Measurements from ENCODE around the gene TSPAN5.
"Not testable (repeated sequence)": the region's sequence is repeated elsewhere in the genome, so short reads cannot be mapped to it uniquely, and the experiment has no call there.

Gene TSPAN5

GRCh38 chr4:98658287-98659105, at the start of gene TSPAN5:
Gene TSPAN5 (minus strand): TSS chr4:98658611.
- peak; percentile 86 for DNase-seq (ENCODE audit: low spot score)
- no peaks in the 10 kb centered on the region for H3K9me3 Mint-ChIP-seq
- peak within 1 kb of the TSS; percentile 83 for H3K27ac Mint-ChIP-seq
- H3K4me1 Mint-ChIP-seq (ENCODE audit: low read depth) = peaks cover 73% of the 10 kb centered on the region
- peaks cover 15% of the 10 kb centered on the region for H3K36me3 Mint-ChIP-seq (ENCODE audit: low read depth)
- H3K4me3 Mint-ChIP-seq = peak within 1 kb of the TSS; percentile 96
- no peaks in the 10 kb centered on the region for H3K27me3 Mint-ChIP-seq (ENCODE audit: low read depth)

- Mint-ChIP-seq H3K27me3 (ENCODE audit: low read depth) (no peaks in the 10 kb centered on the region), H3K4me1 (ENCODE audit: low read depth) (peaks cover 22% of the 10 kb centered on the region), H3K9me3 (peaks cover 55% of the 10 kb centered on the region), H3K27ac (peak overlapping the region; percentile 92), H3K4me3 (peak overlapping the region; percentile 74), H3K36me3 (ENCODE audit: low read depth) (peaks cover 37% of the 10 kb centered on the region)
- DNase-seq (ENCODE audit: low spot score) = no peak
These were observed 48.5 kb upstream of the TSPAN5 start for GRCh38 chr4:98706935-98707334.

- Mint-ChIP-seq H3K36me3 (ENCODE audit: low read depth) (peaks cover 37% of the 10 kb centered on the region), H3K4me3 (peak overlapping the region; percentile 74), H3K27me3 (ENCODE audit: low read depth) (no peaks in the 10 kb centered on the region), H3K9me3 (peaks cover 55% of the 10 kb centered on the region), H3K4me1 (ENCODE audit: low read depth) (peaks cover 19% of the 10 kb centered on the region), H3K27ac (peak overlapping the region; percentile 92)
- DNase-seq (ENCODE audit: low spot score) = peak; percentile 26
These were observed 47.9 kb upstream of the TSPAN5 start for GRCh38 chr4:98706200-98706813.

GRCh38 chr4:98705586-98705985, 47.2 kb upstream of the TSPAN5 start:
- H3K4me3 Mint-ChIP-seq = peak overlapping the region; percentile 74
- peaks cover 40% of the 10 kb centered on the region for H3K36me3 Mint-ChIP-seq (ENCODE audit: low read depth)
- H3K27ac Mint-ChIP-seq; DNase-seq (ENCODE audit: low spot score); H3K27me3 Mint-ChIP-seq (ENCODE audit: low read depth): not testable (repeated sequence)
- H3K4me1 Mint-ChIP-seq (ENCODE audit: low read depth) = peaks cover 21% of the 10 kb centered on the region
- peaks cover 60% of the 10 kb centered on the region for H3K9me3 Mint-ChIP-seq

- H3K36me3 Mint-ChIP-seq (ENCODE audit: low read depth) = peaks cover 27% of the 10 kb centered on the region
- H3K9me3 Mint-ChIP-seq = peaks cover 67% of the 10 kb centered on the region
- no peak for DNase-seq (ENCODE audit: low spot score)
- H3K27me3 Mint-ChIP-seq (ENCODE audit: low read depth) = peaks cover 3% of the 10 kb centered on the region
- no peak overlapping the region for H3K27ac Mint-ChIP-seq
- H3K4me1 Mint-ChIP-seq (ENCODE audit: low read depth) = peaks cover 5% of the 10 kb centered on the region
- H3K4me3 Mint-ChIP-seq = no peak overlapping the region
These were observed 42.2 kb upstream of the TSPAN5 start for GRCh38 chr4:98700656-98701055.

- Mint-ChIP-seq H3K27me3 (ENCODE audit: low read depth) (no peaks in the 10 kb centered on the region), H3K27ac (no peak overlapping the region), H3K9me3 (peaks cover 34% of the 10 kb centered on the region), H3K4me3 (no peak overlapping the region), H3K4me1 (ENCODE audit: low read depth) (peaks cover 9% of the 10 kb centered on the region), H3K36me3 (ENCODE audit: low read depth) (peaks cover 6% of the 10 kb centered on the region)
- DNase-seq (ENCODE audit: low spot score) = no peak
These were observed 35.7 kb upstream of the TSPAN5 start for GRCh38 chr4:98694076-98694475.

- Mint-ChIP-seq H3K36me3 (ENCODE audit: low read depth) (peaks cover 6% of the 10 kb centered on the region), H3K4me3 (no peak overlapping the region), H3K9me3 (peaks cover 18% of the 10 kb centered on the region), H3K27ac (no peak overlapping the region), H3K4me1 (ENCODE audit: low read depth) (peaks cover 23% of the 10 kb centered on the region), H3K27me3 (ENCODE audit: low read depth) (no peaks in the 10 kb centered on the region)
- no peak for DNase-seq (ENCODE audit: low spot score)
These were observed 34.0 kb upstream of the TSPAN5 start for GRCh38 chr4:98692411-98692810.

- Mint-ChIP-seq H3K36me3 (ENCODE audit: low read depth) (peaks cover 6% of the 10 kb centered on the region), H3K27me3 (ENCODE audit: low read depth) (no peaks in the 10 kb centered on the region), H3K9me3 (peaks cover 12% of the 10 kb centered on the region), H3K4me3 (no peak overlapping the region), H3K4me1 (ENCODE audit: low read depth) (peaks cover 24% of the 10 kb centered on the region), H3K27ac (no peak overlapping the region)
- DNase-seq (ENCODE audit: low spot score) = no peak
These were observed 33.2 kb upstream of the TSPAN5 start for GRCh38 chr4:98691588-98691987.

- Mint-ChIP-seq H3K27ac (peak overlapping the region; percentile 56), H3K4me3 (no peak overlapping the region), H3K9me3 (peaks cover 7% of the 10 kb centered on the region), H3K27me3 (ENCODE audit: low read depth) (no peaks in the 10 kb centered on the region), H3K4me1 (ENCODE audit: low read depth) (peaks cover 24% of the 10 kb centered on the region), H3K36me3 (ENCODE audit: low read depth) (peaks cover 6% of the 10 kb centered on the region)
- DNase-seq (ENCODE audit: low spot score) = no peak
These were observed 31.2 kb upstream of the TSPAN5 start for GRCh38 chr4:98689507-98690174.

GRCh38 chr4:98688411-98689290, 30.2 kb upstream of the TSPAN5 start:
- Mint-ChIP-seq H3K4me3 (peak overlapping the region; percentile 39), H3K27ac (peak overlapping the region; percentile 33), H3K36me3 (ENCODE audit: low read depth) (peaks cover 6% of the 10 kb centered on the region), H3K9me3 (peaks cover 7% of the 10 kb centered on the region), H3K27me3 (ENCODE audit: low read depth) (no peaks in the 10 kb centered on the region), H3K4me1 (ENCODE audit: low read depth) (peaks cover 24% of the 10 kb centered on the region)
- peak; percentile 40 for DNase-seq (ENCODE audit: low spot score)

- Mint-ChIP-seq H3K27me3 (ENCODE audit: low read depth) (no peaks in the 10 kb centered on the region), H3K4me3 (no peak overlapping the region), H3K9me3 (peaks cover 7% of the 10 kb centered on the region), H3K4me1 (ENCODE audit: low read depth) (peaks cover 24% of the 10 kb centered on the region), H3K27ac (no peak overlapping the region), H3K36me3 (ENCODE audit: low read depth) (peaks cover 6% of the 10 kb centered on the region)
- DNase-seq (ENCODE audit: low spot score) = no peak
These were observed 29.5 kb upstream of the TSPAN5 start for GRCh38 chr4:98687876-98688275.

GRCh38 chr4:98686847-98687246, 28.4 kb upstream of the TSPAN5 start:
- no peak for DNase-seq (ENCODE audit: low spot score)
- no peak overlapping the region for H3K27ac Mint-ChIP-seq
- H3K27me3 Mint-ChIP-seq (ENCODE audit: low read depth) = no peaks in the 10 kb centered on the region
- peaks cover 29% of the 10 kb centered on the region for H3K4me1 Mint-ChIP-seq (ENCODE audit: low read depth)
- H3K36me3 Mint-ChIP-seq (ENCODE audit: low read depth) = peaks cover 6% of the 10 kb centered on the region
- H3K9me3 Mint-ChIP-seq = peaks cover 7% of the 10 kb centered on the region
- H3K4me3 Mint-ChIP-seq = no peak overlapping the region

GRCh38 chr4:98686043-98686707, 27.8 kb upstream of the TSPAN5 start:
- Mint-ChIP-seq H3K4me3 (no peak overlapping the region), H3K9me3 (peaks cover 7% of the 10 kb centered on the region), H3K4me1 (ENCODE audit: low read depth) (peaks cover 32% of the 10 kb centered on the region), H3K27ac (no peak overlapping the region), H3K36me3 (ENCODE audit: low read depth) (peaks cover 6% of the 10 kb centered on the region), H3K27me3 (ENCODE audit: low read depth) (no peaks in the 10 kb centered on the region)
- no peak for DNase-seq (ENCODE audit: low spot score)
